Kidney tubule cell (primary cell): Measurements from ENCODE around the gene RARG.
"Not testable (repeated sequence)": the region's sequence is repeated elsewhere in the genome, so short reads cannot be mapped to it uniquely, and the experiment has no call there.

Source experiments
- DNase-seq: peaks from one replicate; pipeline ENCODE4 v3.0.0-alpha.2; 2018; ENCODE audit warnings: low spot score

Gene RARG

DNA sequence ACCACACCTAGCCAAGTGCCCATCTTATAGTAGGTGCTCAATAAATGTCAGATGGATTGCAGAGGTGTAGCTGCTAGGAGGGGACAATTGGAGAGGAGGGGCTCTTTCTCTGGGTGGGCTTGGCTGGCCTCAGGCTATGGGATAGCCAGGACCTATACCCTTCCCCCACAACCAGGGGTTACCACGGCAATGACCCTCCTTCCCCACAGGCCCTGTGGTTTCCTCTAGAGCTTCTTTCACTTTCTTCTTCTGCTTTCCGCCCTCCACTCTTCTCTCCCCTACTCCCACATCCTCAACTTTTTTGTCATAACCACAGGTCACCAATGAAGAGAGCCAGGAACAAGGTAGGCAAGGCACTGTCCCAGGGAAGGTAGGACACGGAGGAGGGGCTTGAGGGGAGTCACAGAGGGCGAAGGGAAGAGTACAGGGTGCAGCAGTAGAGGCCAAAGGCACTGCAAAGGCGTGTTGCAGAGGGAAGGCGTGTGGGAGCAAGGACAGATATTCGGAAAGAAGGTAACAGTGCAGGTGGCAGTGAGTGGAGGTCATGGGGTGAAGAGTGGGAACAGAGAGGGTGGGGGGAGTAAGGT lies 23.0 kb downstream of the RARG start:
- no peak for DNase-seq

DNA sequence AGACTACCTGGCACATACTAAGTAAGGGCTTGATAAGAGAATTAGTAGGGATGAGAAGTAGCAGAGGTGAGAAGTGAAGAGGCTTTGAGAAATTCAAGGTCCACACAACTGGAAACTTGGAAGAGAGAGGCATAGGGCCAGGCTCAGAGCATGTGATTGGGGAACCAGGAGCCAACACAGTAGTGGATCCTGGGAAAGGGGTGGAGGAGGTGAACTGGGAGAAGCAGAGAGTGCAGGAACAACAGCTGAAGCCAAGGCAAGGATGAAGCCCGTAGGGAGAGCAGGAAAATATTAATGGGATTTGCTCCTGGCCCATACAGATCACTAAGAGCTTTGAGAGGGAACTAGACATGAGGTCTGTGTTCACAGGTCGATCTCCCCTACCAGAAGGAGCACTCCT lies 23.6 kb downstream of the RARG start:
- DNase-seq = no peak

DNA sequence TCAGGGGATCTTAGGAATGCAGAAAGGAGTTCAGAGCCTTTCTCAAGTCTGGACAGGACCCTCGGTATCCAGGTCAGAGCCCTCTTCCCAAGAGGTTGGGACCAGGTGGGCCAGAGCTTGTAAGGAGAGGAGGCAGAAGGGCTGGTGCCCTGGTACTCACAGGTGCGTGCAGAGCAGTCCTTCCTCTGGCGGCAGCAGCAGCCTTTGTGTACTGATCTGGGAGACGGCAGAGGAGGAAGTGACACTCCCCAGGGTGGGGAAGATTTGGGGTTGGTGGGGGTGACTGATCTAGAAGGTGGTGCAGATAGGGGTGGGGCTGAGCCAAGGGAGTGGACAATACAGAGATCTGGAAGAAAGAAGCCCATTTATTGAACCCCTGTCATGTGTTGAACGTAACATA lies 25.0 kb downstream of the RARG start, which contains the start of gene ITGB7:
Gene ITGB7, minus strand, starts transcription at position 210 of the 400 bp plus-strand sequence. CDS start 6,808 bp downstream, outside the sequence.
- DNase-seq = no peak

DNA sequence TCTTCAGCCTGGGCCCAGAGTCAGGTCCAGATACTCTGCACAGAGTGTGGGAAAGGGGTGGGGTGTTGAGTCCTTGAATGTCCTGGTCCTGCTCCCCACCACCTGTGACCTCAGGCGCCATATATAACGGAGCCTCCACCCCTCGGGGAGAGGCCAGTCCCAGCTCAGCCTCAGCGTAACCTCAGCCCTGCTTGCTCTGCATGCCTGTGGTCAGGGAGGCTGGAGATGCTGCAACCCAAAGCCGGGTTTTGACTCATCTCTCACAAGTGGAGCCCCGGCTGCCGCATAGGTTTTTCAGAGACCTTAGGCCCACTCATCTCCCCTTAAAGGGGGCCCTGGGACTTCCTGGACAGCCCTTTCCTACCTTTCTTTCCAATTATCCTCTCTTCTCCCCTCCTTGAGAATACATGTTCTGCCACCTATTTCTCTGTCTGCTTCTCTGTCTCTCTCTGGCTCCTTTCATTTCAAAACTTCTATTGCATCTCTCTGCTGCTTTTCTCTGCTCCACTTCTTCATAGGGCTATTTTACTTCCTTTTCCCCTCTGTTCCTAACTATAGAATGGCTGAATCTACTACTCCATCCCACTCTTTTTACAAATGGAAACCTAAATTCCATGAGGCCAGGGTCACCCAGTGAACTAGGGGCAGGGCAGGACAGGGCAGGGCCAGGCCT lies 26.1 kb downstream of the RARG start:
- DNase-seq = peak; percentile 60

DNA sequence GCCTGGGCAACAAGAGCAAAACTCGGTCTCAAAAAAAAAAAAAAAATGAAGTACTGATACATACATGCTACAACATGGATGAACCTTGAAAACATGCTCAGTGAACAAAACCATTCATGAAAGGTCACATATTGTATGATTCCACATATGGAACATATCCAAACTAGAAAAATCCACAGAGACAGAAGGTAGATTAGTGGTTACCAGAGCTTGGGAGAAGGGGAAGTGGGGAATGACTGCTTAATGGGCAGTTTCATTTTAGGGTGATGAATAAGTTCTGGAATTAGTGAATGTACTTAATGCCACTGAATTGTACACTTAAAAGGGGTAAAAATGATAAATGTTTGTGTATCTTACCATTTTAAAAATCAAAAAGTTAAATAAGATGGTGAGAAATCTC lies 27.7 kb downstream of the RARG start:
- DNase-seq = no peak

DNA sequence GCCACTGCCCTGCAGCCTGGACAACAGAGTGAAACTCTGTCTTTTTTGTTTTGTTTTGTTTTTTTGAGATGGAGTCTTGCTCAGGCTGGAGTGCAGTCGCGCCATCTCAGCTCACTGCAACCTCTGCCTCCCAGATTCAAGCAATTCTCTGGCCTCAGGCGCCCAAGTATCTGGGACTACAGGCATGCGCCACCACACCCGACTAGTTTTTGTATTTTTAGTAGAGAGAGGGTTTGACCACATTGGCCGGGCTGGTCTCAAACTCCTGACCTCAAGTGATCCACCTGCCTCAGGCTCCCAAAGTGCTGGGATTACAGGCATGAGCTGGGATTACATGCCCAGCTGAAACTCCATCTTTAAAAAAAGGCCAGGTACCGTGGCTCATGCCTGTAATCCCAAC lies 29.7 kb downstream of the RARG start:
- DNase-seq = not testable (repeated sequence)

DNA sequence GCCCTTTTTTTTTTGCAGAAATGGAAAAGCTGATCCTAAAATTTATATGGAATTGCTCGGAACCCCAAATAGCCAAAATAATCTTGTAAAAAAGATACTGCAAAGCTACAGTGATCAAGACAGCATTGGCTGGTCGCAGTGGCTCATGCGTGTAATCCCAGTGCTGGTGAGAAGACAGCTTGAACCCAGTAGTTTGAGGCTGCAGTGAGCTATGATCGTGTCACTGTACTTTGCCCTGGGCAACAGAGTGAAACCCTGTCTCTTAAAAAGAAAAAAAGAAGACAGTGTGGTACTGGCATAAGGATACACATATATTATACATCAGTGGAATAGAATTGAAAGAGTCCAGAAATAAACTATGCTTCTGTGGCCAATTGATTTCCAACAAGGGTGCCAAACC lies 30.4 kb downstream of the RARG start:
- no peak for DNase-seq

DNA sequence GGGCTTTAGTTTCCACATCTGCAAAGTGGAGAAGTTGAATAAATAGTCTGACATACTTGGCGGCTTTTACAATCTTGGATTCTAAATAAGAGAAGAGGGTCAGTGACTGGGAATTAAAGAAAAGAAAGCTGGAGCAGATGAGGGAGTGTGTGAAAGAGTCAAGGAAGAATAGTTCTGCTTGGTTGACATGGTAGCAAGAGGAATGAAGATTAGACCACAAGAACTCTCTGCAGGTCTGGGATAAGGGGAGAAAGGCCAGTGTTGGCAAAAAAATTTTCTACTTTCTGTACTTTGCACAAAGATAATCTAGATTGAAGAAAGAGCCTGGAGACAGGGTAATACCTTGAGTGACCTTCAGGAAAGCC lies 30.9 kb downstream of the RARG start:
- DNase-seq = no peak

DNA sequence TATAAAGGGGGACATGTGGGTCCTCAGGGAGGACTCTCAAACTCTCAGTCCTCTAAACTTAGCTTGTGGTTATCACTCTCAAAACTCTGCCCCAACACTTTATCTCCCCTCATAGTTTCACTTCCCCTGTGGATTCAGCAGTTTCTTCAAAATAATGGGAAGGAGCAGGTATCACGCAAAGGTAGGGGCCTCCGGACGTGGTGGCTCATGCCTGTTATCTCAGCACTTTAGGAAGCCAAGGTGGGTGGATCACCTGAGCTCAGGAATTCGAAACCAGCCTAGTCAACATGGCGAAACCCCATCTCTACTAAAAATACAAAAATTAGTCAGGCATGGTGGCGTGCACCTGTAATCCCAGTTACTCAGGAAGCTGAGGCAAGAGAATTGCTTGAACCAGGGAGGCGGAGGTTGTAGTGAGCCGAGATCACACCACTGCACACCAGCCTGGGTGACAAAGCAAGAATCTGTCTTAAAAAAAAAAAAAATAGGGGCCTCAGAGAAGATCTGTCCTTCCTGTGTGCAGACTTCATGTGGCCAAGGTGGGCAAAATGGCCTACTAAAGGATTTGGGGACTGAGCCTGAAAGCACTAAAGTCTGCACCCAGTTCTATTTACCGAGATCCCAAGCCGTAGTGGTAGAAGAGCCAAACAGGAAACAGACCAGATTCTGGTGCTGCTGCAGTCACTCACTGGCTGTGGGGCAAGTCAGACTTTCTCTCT lies 31.4 kb downstream of the RARG start:
- DNase-seq = peak; percentile 34

DNA sequence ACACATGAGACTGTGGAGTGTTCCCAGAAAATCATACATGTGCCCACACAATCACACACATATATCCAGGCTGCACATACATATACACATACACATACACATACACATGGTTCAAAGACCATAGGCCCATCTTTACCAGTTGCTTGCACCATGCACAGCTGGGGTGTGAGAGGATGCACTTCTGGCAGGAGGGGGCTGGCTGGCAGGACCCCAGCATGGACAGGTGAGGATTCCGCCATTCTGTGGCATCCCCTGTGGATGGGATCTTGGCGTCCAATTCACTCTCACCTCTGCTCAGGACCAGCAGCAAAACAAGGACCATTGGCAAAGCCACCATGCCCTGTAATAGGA lies 31.9 kb downstream of the RARG start:
- no peak for DNase-seq

DNA sequence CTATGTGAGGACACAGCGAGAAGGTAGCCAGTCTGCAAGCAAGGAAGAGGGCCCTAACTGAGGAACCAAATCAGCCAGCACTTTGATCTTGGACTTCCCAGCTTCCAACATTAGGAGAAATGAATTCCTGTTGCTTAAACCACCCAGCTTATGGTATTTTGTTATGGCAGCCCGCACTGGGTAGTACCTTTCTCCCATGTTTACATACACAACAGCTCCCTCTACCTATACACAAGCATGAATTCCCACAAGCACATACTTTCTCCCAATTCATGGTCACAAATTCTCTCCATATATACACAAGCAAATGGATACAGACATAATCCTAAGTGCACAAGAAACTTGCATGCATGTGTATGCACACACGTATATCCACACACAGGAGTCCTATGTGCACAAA lies 32.3 kb downstream of the RARG start:
- no peak for DNase-seq

DNA sequence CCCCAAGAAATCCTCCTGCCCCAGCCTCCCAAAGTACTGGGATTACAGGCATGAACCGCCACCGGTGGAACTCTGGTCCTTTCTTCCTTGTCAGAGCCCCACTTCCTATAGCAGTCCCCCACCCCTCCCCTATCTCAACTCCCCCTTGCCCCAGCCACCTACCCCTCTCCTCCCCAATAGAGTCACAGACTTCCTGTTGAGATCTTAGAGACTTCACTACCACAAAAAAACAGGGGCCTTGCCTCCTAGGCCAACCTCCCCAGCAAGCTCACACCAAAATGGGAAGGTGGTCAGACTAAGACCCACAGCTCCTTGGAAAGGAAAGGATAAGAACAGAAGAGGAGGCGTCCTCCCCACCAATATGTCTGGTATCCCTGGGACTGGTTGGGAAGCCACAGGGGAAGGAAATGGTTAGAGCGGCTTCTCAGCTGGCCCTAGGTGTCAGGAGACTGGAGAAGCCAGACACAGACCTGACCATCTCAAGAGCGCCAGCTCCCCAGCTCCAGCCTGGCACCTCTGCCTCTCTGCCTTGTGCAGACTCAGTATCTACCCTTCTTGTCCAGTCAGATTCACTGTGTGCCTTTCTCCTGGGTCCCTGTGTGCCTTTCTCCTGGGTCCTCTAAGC lies 33.4 kb downstream of the RARG start:
- DNase-seq = no peak

DNA sequence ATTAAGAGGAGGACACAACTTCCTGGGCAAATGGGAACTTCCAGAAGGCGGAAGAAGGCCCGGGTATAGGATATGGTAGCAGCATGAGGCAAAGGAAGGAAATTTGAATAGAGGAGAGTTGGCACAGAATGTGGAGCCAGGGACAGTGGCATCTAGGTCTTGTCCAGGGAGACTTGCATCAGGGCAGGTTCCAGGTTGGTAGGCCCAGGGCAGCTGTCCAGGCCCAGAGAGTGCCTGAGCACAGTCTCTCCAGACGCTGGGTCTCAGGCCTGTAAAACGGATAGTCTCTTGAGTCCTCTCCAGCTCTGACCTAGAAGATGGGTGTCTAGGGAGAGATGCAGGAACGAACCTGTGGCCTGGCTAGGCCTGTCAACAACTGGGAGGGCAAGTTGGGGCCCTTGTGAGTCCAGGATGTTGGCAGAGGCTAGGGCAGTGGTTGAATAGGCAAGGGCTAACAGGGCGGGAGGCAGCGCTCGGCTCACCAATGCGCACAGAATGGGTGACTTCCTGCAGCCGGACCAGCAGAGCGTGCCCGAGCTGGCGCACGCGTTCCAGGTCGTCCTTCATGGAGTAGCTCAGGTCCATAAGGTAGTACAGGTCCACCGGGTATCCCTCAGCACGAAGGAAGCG lies 34.9 kb downstream of the RARG start:
- DNase-seq = peak; percentile 84

DNA sequence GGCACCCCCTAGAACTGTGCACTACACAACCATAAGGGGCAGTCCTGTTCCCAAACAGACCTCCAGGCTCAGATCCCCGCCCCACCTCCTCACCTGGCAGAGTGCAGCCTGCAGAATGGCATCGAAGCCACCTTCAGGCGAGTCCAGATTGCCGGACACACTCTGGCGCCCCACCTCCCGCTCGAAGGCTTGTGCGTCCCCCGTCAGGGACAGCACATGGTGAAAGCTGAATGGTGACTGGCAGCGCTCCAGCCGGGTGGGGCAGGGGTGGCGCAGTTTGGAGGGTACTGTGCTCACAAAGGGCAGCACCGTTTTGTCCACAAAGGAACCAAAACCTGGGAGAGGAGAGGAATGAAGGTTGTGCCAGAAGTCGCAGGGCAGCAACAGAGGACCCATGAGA lies 35.5 kb downstream of the RARG start:
- DNase-seq = no peak

DNA sequence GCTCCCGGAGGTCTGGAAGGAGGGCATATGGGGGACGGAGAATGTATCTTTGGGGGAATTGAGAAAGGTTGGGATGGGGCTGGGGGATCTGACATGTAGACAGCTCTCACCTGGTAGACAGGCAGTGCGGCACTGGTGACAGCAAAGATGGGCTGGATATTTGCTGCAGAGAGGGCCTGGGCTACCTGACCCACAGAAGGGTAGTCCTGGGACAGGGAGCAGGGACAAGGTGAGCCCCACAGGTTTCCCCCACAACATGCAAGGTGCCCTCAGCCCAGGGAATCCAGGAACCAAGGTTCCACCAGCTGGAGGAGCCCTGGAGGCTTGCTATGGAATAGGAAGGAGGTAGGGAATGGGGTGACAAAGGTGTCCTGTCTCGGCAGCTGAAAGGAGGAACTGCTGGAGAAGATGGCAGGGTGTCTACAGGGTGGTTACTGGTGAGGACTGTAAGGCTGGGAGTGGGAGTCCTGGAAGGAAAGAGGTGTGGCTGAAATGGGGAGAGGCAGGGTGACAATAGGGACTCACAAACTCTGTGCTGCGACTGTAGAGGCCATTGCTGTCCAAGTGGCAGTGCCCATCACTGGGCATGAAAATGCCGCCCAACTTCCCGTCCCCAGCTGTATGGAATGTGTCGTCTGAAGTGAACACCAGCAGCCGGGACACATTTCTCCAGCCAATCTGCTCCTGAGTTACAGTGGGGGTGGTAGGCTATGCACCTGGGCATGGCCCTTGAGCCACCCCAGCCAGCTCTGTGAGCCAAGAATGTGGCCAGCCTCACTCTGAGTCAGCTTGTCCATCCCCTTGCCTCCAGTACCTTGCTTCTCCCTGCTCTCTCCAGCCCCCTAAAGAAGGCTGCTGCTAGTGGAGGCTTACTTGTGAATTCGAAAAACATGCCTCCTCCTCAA lies 36.2 kb downstream of the RARG start:
- peak; percentile 68 for DNase-seq

DNA sequence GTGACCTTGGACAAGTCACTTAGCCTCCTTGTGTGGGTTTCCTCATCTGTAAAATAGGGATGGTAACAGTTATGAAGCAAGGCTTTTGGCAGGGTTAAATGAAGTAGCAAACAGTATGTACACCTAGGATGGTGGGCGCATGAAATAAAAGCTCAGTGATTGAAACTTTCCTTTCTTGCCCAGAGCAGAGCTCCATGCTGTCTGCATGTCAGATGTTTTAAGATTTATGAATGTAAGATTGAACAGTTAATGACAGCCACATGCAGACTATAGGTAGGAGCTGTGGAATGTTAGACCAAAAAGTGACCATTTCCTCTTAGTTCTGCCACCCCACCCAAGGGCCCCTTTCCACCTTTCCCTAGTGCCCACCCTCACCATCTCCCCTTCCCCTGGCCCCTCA lies 37.0 kb downstream of the RARG start:
- DNase-seq = no peak

DNA sequence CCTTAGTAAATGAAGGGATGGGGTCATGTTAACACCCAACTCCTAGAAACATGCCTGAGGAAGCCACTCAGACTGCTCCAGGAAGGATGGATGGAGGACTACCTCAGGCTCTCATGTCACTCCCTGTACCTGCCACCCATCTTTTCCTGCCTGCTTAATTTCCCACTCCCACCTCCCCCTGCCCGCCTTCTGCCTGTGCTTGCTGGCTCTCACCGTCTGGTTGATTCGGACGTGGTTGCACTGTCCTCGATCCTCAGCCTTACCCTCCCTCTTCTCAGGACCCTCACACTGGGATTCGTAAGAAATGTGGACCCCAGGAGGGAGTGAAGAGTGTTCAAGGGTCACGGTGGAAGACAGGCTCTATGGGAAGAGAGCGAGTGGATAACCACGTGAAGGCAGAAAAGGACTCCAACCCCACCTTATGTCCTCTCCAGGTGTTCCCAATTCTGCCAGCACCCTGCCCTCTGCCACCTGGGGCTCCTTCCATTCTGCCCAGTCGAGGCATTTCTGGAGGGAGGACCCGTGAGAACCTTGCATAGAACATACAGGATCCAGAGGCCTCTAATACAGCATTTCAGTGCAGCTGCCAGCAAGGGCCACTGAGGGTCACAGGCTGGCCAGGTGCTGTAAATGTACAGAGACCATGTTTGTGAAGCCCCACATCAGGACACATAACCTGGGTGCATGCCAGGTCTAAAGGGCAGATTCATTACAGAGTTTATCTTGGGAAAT lies 37.9 kb downstream of the RARG start:
- no peak for DNase-seq

DNA sequence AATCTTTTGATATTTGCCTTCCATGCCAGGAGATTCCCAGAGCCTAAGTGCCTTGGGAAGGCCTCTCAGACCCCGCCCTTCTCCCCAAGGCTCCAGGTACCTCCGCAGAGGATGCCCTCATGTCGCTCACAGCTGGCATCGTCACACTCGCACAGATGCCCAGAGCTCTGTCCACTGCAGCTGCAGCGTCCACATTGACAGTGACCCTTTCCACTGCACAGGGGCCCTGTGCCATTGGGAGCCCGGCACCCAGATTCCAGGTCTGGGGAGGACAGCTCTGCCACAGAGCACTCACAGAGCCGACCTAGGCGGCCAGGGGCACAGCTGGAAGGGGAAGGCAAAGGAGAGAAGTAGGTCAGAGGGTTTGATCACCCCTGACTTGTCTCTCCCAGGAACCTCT lies 39.0 kb downstream of the RARG start:
- DNase-seq = no peak

DNA sequence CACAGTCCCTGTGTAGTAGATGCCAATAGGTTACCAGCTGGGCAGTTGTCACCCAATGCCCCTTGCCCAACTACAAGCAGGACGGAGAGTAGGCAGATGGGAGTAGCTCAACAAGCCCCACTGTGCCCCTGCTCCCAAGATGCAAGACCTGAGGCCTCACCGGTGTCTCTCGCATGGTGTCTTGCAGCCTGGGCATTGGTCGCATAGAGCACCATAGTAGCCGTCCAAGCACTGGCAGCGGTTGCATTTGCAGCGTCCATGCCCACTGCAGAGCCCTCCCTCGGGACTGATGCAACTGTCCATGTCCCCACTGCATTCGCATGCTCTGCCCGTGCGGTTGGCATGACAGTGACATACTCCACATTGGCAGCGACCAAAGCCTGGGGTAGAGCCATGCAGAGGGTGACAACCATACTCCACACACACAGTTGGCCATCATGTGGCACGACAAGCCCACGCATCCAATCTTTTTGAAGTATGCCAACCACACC lies 39.4 kb downstream of the RARG start:
- no peak for DNase-seq

DNA sequence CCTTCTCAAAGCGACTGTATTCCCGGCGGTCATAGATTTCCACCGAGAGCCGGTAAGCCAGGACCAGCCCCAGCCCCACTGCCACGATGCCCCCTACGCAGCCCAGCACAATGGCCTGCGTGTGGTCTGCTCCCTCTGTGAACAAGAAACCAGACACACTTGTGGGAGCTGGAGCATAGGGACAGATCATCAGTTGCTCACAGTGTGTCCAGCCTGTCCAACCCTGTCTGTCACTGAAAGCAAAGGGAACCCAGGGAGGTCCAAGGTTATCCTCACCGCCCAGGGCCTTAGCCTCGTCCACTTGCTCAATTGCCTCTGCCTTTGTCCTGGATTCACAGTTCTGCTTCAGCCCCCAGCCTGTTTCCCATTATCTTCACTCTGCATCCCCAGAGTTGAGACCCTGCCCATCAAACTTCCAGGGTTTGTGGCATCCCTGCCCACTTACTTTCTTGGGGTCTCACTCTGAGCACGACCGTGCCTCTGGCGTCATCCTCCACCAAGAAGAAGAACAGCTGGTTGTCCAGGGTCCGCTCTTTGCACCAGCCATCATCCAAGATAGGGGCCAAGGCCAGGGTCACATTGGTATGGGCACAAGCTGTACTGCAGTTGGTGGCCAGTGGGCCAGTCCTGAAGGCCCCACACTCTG lies 40.0 kb downstream of the RARG start:
- DNase-seq = no peak
